ENCODE data around the gene TSPEAR. TPM values are rescaled to one million over a fixed set of nuclear protein-coding genes. Genes with fewer than 3 reads are reported as not detected.
A peak's percentile ranks its signal among the peaks of the same experiment; 100 is the strongest.

TSPEAR gene
- total and polyA plus RNA-seq, 4 experiments from 2014 or later: 0.07 TPM; not detected in 3

DNA sequence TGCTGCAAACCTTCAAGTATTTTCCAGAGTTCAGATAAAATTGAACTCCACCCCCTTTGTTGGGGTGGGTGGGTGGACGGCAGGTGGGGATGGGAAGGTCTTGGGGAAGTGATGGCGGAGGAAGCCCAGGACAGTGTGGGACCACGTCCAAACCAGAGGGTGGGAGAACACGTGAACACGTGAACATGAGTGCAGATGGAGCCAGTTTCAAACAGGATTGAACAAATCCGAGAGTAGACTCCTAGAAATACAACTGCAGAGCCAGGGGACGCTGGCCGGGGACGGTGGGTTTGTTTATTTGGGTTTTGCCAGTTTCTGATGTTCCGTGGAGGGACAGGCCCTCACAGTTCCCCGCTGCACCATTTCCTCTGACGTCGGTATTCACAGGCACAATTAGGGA, 163.0 kb downstream of the TSPEAR start:
- H3K27ac Mint-ChIP-seq: peak overlapping the region in 5 of 7 donors; percentile 41 to 96 (median 87)
- H3K4me3 Mint-ChIP-seq: peak overlapping the region in 6 of 8 donors; percentile 21 to 86 (median 65)
- Histone ChIP-seq H3K4me3 (ENCODE audit: low read length in 2 of 2) (no peak overlapping the region), H3K27ac (ENCODE audit: low read depth, low read length) (no peak overlapping the region), H3K4me1 (ENCODE audit: insufficient read depth, low read length) (peaks cover 20% of the 10 kb centered on the region), H3K9me3 (ENCODE audit: control insufficient read depth in 1 of 2, low read length in 2 of 2) (no peaks in the 10 kb centered on the region), H3K27me3 (ENCODE audit: insufficient read depth, low read length) (no peaks in the 10 kb centered on the region), H3K36me3 (ENCODE audit: insufficient read depth, low read length) (no peaks in the 10 kb centered on the region)
- H3K4me1 Mint-ChIP-seq: peaks cover 19 to 35% (median 28%) of the 10 kb centered on the region in 4 donors
- H3K9me3 Mint-ChIP-seq: peaks cover 0 to 34% (median 26%) of the 10 kb centered on the region in 8 donors
- POLR2A ChIA-PET (ENCODE audit: partially characterized antibody): interaction anchor here (1.4 to 3.1 kb wide), 3 partner anchors 70 to 175 kb away, joined by 4 to 36 read pairs (median 28); partner anchors contain the start of gene KRTAP12-3
- H3K27me3 Mint-ChIP-seq: no peaks in the 10 kb centered on the region
- DNase-seq: no peak
- CTCF ChIA-PET (ENCODE audit: partially characterized antibody): interaction anchor here (1.7 kb wide), 2 partner anchors 12 to 194 kb away, joined by 7 to 8 read pairs; no protein-coding TSS in a partner anchor
- peaks cover 13 to 27% of the 10 kb centered on the region in 2 donors for H3K36me3 Mint-ChIP-seq
- intact Hi-C loops (cut with micrococcal nuclease): loop anchor here (10.0 kb wide), 1 partner anchor 66 kb away; the partner anchor contains the start of gene KRTAP10-8

DNA sequence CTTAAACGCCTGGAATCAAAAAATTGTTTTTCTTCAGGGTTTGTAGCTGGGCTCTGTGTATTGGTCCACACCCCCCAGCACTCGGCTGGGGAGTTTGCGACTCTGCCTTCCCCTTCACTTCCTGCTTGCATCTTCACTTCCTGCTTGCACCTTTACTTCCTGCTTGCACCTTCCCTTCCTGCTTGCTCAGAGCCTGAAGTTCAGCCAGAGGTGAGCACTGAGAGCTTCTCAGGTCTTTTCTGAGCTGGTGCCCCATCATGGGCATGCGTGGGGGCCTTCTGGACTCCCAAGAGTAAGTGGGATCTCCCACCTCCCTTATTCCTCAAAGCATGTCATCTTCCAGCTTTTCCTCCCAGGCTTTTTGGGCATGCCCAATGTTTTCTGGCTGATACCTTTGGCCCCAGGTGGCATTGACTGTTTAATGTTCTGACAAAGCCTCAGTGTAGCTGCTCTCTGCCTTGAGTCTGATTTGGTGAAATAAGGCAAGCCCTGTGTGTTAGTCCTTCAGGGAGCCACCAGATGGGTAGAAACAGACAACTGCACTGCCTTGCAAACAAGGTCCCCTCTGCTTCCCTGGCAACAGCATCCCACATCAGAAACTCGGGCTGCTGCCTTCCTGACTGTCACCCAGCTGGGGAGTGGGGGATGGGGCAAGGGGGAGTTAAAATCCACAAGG, 163.6 kb downstream of the TSPEAR start:
- Histone ChIP-seq H3K36me3 (ENCODE audit: insufficient read depth, low read length) (no peaks in the 10 kb centered on the region), H3K4me1 (ENCODE audit: insufficient read depth, low read length) (peaks cover 20% of the 10 kb centered on the region), H3K27me3 (ENCODE audit: insufficient read depth, low read length) (no peaks in the 10 kb centered on the region), H3K9me3 (ENCODE audit: control insufficient read depth in 1 of 2, low read length in 2 of 2) (no peaks in the 10 kb centered on the region), H3K27ac (ENCODE audit: low read depth, low read length) (no peak overlapping the region), H3K4me3 (ENCODE audit: low read length in 2 of 2) (peak overlapping the region in 1 of 2 donors; percentile 35)
- CTCF ChIA-PET (ENCODE audit: partially characterized antibody): interaction anchor here (0.7 to 1.8 kb wide), 10 partner anchors 11 to 245 kb away, joined by 3 to 13 read pairs (median 4); no protein-coding TSS in a partner anchor
- DNase-seq: peak; percentile 43 to 58 (median 50)
- Mint-ChIP-seq H3K27me3 (no peaks in the 10 kb centered on the region), H3K9me3 (peaks cover 0 to 34% (median 24%) of the 10 kb centered on the region in 8 donors), H3K4me1 (peaks cover 19 to 35% (median 28%) of the 10 kb centered on the region in 4 donors), H3K36me3 (peaks cover 13 to 27% of the 10 kb centered on the region in 2 donors), H3K4me3 (peak overlapping the region; percentile 76 to 86 (median 82)), H3K27ac (peak overlapping the region; percentile 82 to 95 (median 87))
- intact Hi-C loops (cut with micrococcal nuclease): loop anchor here (10.0 kb wide), 1 partner anchor 67 kb away; the partner anchor contains the start of gene KRTAP10-8
- POLR2A ChIA-PET (ENCODE audit: partially characterized antibody): interaction anchor here (0.6 to 3.1 kb wide), 12 partner anchors 16 to 384 kb away, joined by 3 to 36 read pairs (median 4); partner anchors contain the start of genes KRTAP12-3, PTTG1IP and TSPEAR

DNA sequence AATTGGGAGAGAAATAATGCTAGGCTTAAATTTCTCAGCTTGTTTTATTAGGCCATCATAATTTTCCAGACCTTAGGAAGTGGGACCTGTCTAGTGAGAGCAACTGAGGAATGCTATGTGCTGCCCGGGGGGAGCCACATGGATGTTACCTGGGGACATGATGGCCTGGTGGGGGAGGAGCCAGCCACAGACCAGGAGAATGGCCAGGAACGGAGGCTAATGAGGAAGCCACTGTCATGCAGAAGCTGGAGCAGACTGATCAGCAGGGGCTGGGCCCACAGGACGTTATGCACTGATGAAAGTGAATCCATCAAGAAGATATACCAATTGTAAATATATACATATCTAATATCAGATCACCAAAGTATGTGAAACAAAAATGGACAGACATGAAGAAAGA, 166.8 kb downstream of the TSPEAR start:
- no peaks in the 10 kb centered on the region for H3K36me3 ChIP-seq (ENCODE audit: insufficient read depth, low read length)
- CTCF ChIA-PET (ENCODE audit: partially characterized antibody): interaction anchor here (1.2 kb wide), 1 partner anchor 34 kb away, joined by 3 read pairs; no protein-coding TSS in a partner anchor
- no peak overlapping the region for H3K27ac ChIP-seq (ENCODE audit: low read depth, low read length)
- no peaks in the 10 kb centered on the region for H3K27me3 ChIP-seq (ENCODE audit: insufficient read depth, low read length)
- H3K9me3 ChIP-seq (ENCODE audit: control insufficient read depth in 1 of 2, low read length in 2 of 2): no peaks in the 10 kb centered on the region
- H3K27me3 Mint-ChIP-seq: peaks cover 0 to 4% of the 10 kb centered on the region in 2 donors
- POLR2A ChIA-PET (ENCODE audit: partially characterized antibody): interaction anchor here (0.6 kb wide), 1 partner anchor 12 kb away, joined by 3 read pairs; no protein-coding TSS in a partner anchor
- H3K27ac Mint-ChIP-seq: no peak overlapping the region
- DNase-seq: no peak
- H3K36me3 Mint-ChIP-seq: peaks cover 13 to 25% of the 10 kb centered on the region in 2 donors
- no peak overlapping the region for H3K4me3 ChIP-seq (ENCODE audit: low read length in 2 of 2)
- H3K4me1 Mint-ChIP-seq: peaks cover 19 to 30% (median 28%) of the 10 kb centered on the region in 4 donors
- no peak overlapping the region for H3K4me3 Mint-ChIP-seq
- peaks cover 20% of the 10 kb centered on the region for H3K4me1 ChIP-seq (ENCODE audit: insufficient read depth, low read length)
- intact Hi-C loops (cut with micrococcal nuclease): loop anchor here (10.0 kb wide), 1 partner anchor 70 kb away; the partner anchor contains the start of gene KRTAP10-8
- peaks cover 0 to 34% (median 24%) of the 10 kb centered on the region in 8 donors for H3K9me3 Mint-ChIP-seq

DNA sequence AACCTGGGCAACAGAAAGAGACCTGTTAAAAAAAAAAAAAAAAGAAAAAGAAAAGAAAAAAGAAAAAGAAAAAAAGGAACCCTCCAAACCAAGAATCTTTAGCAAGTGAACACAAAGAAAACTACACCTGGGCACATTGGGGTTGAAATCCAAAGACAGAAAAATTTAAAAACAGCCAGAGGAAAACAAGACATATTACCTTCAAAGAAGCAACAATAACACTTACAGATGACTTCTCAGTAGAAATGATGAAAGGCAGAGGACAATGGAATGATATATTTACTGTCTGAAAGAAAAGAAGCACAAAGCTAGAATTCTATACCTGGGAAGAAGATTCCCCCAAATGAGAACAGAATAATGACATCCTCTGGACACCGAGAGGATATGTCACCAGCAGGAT, 168.7 kb downstream of the TSPEAR start:
- CTCF ChIA-PET (ENCODE audit: partially characterized antibody): no interaction called here
- no peak overlapping the region for H3K27ac Mint-ChIP-seq
- Histone ChIP-seq H3K36me3 (ENCODE audit: insufficient read depth, low read length) (no peaks in the 10 kb centered on the region), H3K9me3 (ENCODE audit: control insufficient read depth in 1 of 2, low read length in 2 of 2) (no peaks in the 10 kb centered on the region), H3K27me3 (ENCODE audit: insufficient read depth, low read length) (no peaks in the 10 kb centered on the region), H3K4me1 (ENCODE audit: insufficient read depth, low read length) (peaks cover 11% of the 10 kb centered on the region), H3K4me3 (ENCODE audit: low read length in 2 of 2) (no peak overlapping the region), H3K27ac (ENCODE audit: low read depth, low read length) (no peak overlapping the region)
- peaks cover 10 to 20% of the 10 kb centered on the region in 2 donors for H3K36me3 Mint-ChIP-seq
- peaks cover 0 to 32% (median 22%) of the 10 kb centered on the region in 8 donors for H3K9me3 Mint-ChIP-seq
- H3K4me1 Mint-ChIP-seq: peaks cover 10 to 15% (median 11%) of the 10 kb centered on the region in 4 donors
- POLR2A ChIA-PET (ENCODE audit: partially characterized antibody): no interaction called here
- intact Hi-C loops (cut with micrococcal nuclease): loop anchor here (10.0 kb wide), 1 partner anchor 72 kb away; the partner anchor contains the start of gene KRTAP10-8
- peaks cover 0 to 6% of the 10 kb centered on the region in 2 donors for H3K27me3 Mint-ChIP-seq
- DNase-seq: no peak
- no peak overlapping the region for H3K4me3 Mint-ChIP-seq

DNA sequence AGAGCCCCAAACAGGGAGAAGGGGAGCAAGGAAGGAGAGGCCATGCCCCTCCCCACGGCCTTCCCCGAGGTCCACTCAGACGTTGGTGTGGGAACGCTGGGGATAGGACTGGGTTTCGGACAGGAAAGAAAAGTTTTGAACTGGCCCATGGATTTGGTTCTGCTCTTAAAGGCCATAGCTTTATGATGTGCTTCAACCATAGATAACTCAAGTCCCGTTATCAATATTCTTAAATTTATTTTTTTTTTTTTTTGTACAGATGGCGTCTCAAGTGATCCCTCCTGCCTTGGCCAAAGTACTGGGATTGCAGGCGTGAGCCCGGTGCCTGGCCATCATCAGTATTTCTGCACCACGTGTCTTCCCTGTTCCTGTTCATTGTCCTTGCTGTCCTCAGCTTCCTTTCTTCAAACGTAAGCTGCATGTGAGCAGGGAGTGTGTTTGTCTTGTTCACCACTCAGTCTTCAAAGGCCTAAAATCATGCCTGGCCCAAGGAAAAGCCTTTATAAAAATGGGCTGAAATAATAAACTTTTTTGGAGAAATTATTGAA, 170.6 kb downstream of the TSPEAR start:
- Mint-ChIP-seq H3K9me3 (peaks cover 0 to 14% (median 6%) of the 10 kb centered on the region in 8 donors), H3K4me3 (no peak overlapping the region), H3K27me3 (peaks cover 5 to 9% of the 10 kb centered on the region in 2 donors), H3K4me1 (peaks cover 0 to 3% (median under 1%) of the 10 kb centered on the region in 4 donors), H3K36me3 (peaks cover 0 to 8% of the 10 kb centered on the region in 2 donors), H3K27ac (peak overlapping the region in 1 of 7 donors; percentile 35)
- Histone ChIP-seq H3K27ac (ENCODE audit: low read depth, low read length) (no peak overlapping the region), H3K9me3 (ENCODE audit: control insufficient read depth in 1 of 2, low read length in 2 of 2) (no peaks in the 10 kb centered on the region), H3K36me3 (ENCODE audit: insufficient read depth, low read length) (no peaks in the 10 kb centered on the region), H3K4me3 (ENCODE audit: low read length in 2 of 2) (no peak overlapping the region), H3K27me3 (ENCODE audit: insufficient read depth, low read length) (no peaks in the 10 kb centered on the region), H3K4me1 (ENCODE audit: insufficient read depth, low read length) (no peaks in the 10 kb centered on the region)
- POLR2A ChIA-PET (ENCODE audit: partially characterized antibody): interaction anchor here (0.9 kb wide), 1 partner anchor 117 kb away, joined by 7 read pairs; the partner anchor contains the start of gene KRTAP12-3
- DNase-seq: no peak
- CTCF ChIA-PET (ENCODE audit: partially characterized antibody): interaction anchor here (1.6 kb wide), 1 partner anchor 202 kb away, joined by 4 read pairs; no protein-coding TSS in a partner anchor
- intact Hi-C loops (cut with micrococcal nuclease): loop anchor here (10.0 kb wide), 1 partner anchor 74 kb away; the partner anchor contains the start of gene KRTAP10-8

DNA sequence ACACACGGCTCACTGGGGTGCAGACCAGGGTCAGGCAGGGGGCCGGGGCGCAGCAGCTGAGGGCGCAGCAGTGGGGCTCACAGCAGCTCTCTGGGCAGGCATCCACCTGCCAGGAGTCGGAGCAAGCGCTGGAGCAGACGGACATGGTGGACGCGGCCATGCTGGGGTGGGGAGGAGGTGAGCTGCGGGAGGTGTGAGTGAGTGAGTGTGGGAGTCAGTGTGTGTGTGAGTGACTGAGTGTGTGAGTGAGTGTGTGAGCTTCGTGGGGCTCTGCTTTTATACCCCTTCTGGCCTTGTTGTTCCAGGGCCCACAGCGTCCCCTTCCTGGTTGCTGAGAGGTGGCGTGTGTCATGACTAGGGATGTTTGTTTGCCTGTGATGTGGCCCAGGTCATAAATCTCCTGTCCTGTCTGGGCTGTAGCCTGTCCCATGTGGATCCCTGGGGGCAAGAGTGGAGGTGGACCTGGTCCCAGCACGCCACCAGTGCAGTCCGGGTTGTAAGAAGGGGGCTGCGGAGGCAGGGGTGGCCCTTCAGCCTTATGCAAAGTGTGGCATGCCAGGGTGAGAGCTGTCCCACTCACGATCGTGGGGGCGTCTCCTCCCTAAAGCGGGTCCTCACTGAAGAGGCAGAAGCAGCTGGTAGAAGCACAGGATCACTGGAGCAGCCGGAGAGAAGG, 171.2 kb downstream of the TSPEAR start, which contains the start of gene KRTAP10-1:
KRTAP10-1 (minus strand) TSS at position 205 of the 676 bp plus-strand sequence; CDS start at position 160, 45 bp downstream.
- CTCF ChIA-PET (ENCODE audit: partially characterized antibody): interaction anchor here (1.0 to 1.6 kb wide), 2 partner anchors 29 to 202 kb away, joined by 3 to 4 read pairs; no protein-coding TSS in a partner anchor
- peak within 1 kb of the TSS in 3 of 7 donors; percentile 35 to 84 (median 42) for H3K27ac Mint-ChIP-seq
- no peaks in the 10 kb centered on the region for H3K9me3 ChIP-seq (ENCODE audit: control insufficient read depth in 1 of 2, low read length in 2 of 2)
- peaks cover 0 to 3% of the 10 kb centered on the region in 2 donors for H3K36me3 Mint-ChIP-seq
- H3K4me1 ChIP-seq (ENCODE audit: insufficient read depth, low read length): no peaks in the 10 kb centered on the region
- no peaks in the 10 kb centered on the region for H3K27me3 ChIP-seq (ENCODE audit: insufficient read depth, low read length)
- peaks cover 0 to 1% (median under 1%) of the 10 kb centered on the region in 4 donors for H3K4me1 Mint-ChIP-seq
- intact Hi-C loops (cut with micrococcal nuclease): loop anchor here (10.0 kb wide), 1 partner anchor 75 kb away; the partner anchor contains the start of gene KRTAP10-8
- H3K27ac ChIP-seq (ENCODE audit: low read depth, low read length): no peak within 1 kb of the TSS
- peaks cover 5 to 9% of the 10 kb centered on the region in 2 donors for H3K27me3 Mint-ChIP-seq
- H3K4me3 Mint-ChIP-seq: no peak within 1 kb of the TSS
- POLR2A ChIA-PET (ENCODE audit: partially characterized antibody): interaction anchor here (1.2 kb wide), 1 partner anchor 171 kb away, joined by 4 read pairs; the partner anchor contains the start of gene TSPEAR
- H3K36me3 ChIP-seq (ENCODE audit: insufficient read depth, low read length): no peaks in the 10 kb centered on the region
- no peak for DNase-seq
- H3K9me3 Mint-ChIP-seq: peaks cover 0 to 8% (median 0%) of the 10 kb centered on the region in 8 donors
- no peak within 1 kb of the TSS for H3K4me3 ChIP-seq (ENCODE audit: low read length in 2 of 2)

Data from CD4-positive, alpha-beta memory T cell (primary cell).